Calu3 (cell line): ENCODE measurements around the gene KRT86. TPM values are rescaled to one million over a fixed set of nuclear protein-coding genes. Genes with fewer than 3 reads are reported as not detected.
"Not testable (repeated sequence)": the region's sequence is repeated elsewhere in the genome, so short reads cannot be mapped to it uniquely, and the experiment has no call there.

Experiments
- BruUV-seq: library from RNA; stranded (reverse); fragments of 400-500 nt; replicated peaks from 2 replicates; lab custom pipeline; 2021; lab: Mats Ljungman, UMichigan
- CTCF ChIA-PET: fragments of 300-600 bp; sonication (Branson Sonifier 250); formaldehyde crosslinking; loops from one replicate; lab custom pipeline; 2022; ENCODE audit warnings: antibody characterized with exemption; lab: Charles Lee
- DNase-seq: peaks from one replicate; pipeline ENCODE4 v3.0.0; 2022
- H3K27ac Mint-ChIP-seq: one replicate; pipeline ENCODE4 v1.8.0; 2022; ENCODE audit warnings: mixed read lengths; ENCODE audit not compliant: unreplicated experiment
- H3K27me3 Mint-ChIP-seq: one replicate; pipeline ENCODE4 v1.8.0; 2022; ENCODE audit warnings: mixed read lengths; ENCODE audit not compliant: unreplicated experiment
- H3K36me3 Mint-ChIP-seq: one replicate; pipeline ENCODE4 v1.8.0; 2022; ENCODE audit warnings: mild to moderate bottlenecking, moderate library complexity, mixed read lengths; ENCODE audit not compliant: insufficient read depth, unreplicated experiment
- H3K4me1 Mint-ChIP-seq: one replicate; pipeline ENCODE4 v1.8.0; 2022; ENCODE audit warnings: mild to moderate bottlenecking, low read depth, mixed read lengths; ENCODE audit not compliant: unreplicated experiment
- H3K4me3 Mint-ChIP-seq: one replicate; pipeline ENCODE4 v1.8.0; 2022; ENCODE audit warnings: mild to moderate bottlenecking, low read depth, moderate library complexity, mixed read lengths; ENCODE audit not compliant: unreplicated experiment
- H3K9me3 Mint-ChIP-seq: one replicate; pipeline ENCODE4 v1.8.0; 2022; ENCODE audit warnings: low read depth, mixed read lengths; ENCODE audit not compliant: unreplicated experiment
- intact Hi-C: fragments of 100-400 bp; cut with micrococcal nuclease; formaldehyde crosslinking; loops from one replicate; pipeline ENCODE4 v1.10.0; 2022; ENCODE audit not compliant: unreplicated experiment
- total RNA-seq: library from RNA; stranded (reverse); gene quantifications from 2 replicates; pipeline ENCODE4 v1.2.3, GENCODE V29; 2022
- TF ChIP-seq, protein P1 (sequence below): fragments of 200-600 bp; IDR thresholded peaks from one replicate; pipeline ENCODE4 v1.8.0; 2022; ENCODE audit warnings: antibody characterized with exemption; ENCODE audit not compliant: unreplicated experiment

KRT86 gene
- total RNA-seq, 1 experiment from 2014 or later = 3.6 TPM

DNA sequence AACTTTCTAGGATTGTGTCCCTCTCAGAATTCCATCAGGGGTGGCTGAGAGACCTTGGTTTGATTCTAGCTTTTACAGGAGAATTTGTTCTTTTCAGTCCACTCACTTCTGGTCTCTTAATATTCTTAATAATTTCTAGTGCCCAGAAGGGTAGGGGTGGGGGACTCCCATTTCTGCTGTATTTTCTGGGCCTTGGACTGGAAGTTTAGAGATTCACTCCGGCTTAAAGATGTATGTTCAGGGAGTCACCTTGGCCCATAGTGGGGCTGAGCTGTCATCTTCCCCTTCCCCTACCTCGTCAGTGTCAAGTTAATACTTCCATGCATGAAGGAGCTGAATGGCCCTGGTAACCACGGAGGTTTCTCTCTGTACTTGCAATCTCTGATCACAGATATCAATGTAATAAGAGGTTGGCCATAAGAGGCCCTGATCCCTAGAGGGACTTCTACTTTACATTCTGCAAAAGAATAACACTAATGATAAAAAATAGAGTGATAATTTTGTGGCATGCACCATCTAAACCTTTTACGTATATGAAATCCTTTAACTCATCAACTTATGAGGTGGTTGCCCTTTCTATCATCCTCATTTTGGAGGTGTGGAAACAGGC, 10.2 kb downstream of the KRT86 start:
- no peak overlapping the region for H3K4me3 Mint-ChIP-seq
- CTCF ChIA-PET = no interaction called here
- intact Hi-C loops = loop anchor here (10.0 kb wide), 1 partner anchor 50 kb away; the partner anchor contains the start of gene KRT7
- H3K4me1 Mint-ChIP-seq = peaks cover 26% of the 10 kb centered on the region
- H3K27ac Mint-ChIP-seq = no peak overlapping the region
- TF ChIP-seq, protein P1, sequence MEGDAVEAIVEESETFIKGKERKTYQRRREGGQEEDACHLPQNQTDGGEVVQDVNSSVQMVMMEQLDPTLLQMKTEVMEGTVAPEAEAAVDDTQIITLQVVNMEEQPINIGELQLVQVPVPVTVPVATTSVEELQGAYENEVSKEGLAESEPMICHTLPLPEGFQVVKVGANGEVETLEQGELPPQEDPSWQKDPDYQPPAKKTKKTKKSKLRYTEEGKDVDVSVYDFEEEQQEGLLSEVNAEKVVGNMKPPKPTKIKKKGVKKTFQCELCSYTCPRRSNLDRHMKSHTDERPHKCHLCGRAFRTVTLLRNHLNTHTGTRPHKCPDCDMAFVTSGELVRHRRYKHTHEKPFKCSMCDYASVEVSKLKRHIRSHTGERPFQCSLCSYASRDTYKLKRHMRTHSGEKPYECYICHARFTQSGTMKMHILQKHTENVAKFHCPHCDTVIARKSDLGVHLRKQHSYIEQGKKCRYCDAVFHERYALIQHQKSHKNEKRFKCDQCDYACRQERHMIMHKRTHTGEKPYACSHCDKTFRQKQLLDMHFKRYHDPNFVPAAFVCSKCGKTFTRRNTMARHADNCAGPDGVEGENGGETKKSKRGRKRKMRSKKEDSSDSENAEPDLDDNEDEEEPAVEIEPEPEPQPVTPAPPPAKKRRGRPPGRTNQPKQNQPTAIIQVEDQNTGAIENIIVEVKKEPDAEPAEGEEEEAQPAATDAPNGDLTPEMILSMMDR = no peak
- no peaks in the 10 kb centered on the region for H3K9me3 Mint-ChIP-seq
- no peaks in the 10 kb centered on the region for H3K27me3 Mint-ChIP-seq
- no TSS peak for BruUV-seq
- peaks cover 14% of the 10 kb centered on the region for H3K36me3 Mint-ChIP-seq
- DNase-seq = no peak

DNA sequence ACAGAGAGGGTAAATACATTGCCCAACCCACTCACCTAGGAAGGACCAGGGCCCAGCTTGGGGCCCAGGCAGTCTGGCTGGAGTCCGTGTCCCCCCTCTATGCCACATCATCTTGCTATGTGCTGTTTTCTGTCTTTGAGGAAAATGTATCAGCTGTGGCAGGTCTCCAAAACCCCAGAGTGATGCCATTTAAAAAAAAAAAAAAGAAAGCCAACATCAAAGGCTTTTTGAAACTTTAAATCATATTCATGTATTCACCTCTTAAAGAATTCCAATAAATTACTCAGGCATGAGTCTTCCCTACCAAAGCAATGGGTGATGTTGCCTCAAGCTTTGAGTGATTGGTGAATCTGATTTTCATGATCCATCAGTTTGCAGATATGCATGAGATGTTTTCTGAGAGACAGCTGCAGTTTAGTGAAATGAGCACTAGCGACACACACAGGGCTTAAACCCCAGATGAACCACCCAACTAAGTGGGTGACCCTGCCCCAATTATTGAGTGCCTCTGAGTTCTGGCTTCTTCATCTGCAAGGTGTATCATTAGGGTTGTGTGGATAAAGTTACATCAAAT, 10.8 kb downstream of the KRT86 start:
- Mint-ChIP-seq H3K9me3 (no peaks in the 10 kb centered on the region), H3K4me3 (no peak overlapping the region), H3K36me3 (peaks cover 8% of the 10 kb centered on the region), H3K27ac (no peak overlapping the region), H3K4me1 (peaks cover 21% of the 10 kb centered on the region), H3K27me3 (no peaks in the 10 kb centered on the region)
- BruUV-seq = no TSS peak
- intact Hi-C loops = loop anchor here (10.0 kb wide), 1 partner anchor 50 kb away; the partner anchor contains the start of gene KRT7
- CTCF ChIA-PET = no interaction called here
- no peak for DNase-seq
- TF ChIP-seq, protein P1 = no peak

DNA sequence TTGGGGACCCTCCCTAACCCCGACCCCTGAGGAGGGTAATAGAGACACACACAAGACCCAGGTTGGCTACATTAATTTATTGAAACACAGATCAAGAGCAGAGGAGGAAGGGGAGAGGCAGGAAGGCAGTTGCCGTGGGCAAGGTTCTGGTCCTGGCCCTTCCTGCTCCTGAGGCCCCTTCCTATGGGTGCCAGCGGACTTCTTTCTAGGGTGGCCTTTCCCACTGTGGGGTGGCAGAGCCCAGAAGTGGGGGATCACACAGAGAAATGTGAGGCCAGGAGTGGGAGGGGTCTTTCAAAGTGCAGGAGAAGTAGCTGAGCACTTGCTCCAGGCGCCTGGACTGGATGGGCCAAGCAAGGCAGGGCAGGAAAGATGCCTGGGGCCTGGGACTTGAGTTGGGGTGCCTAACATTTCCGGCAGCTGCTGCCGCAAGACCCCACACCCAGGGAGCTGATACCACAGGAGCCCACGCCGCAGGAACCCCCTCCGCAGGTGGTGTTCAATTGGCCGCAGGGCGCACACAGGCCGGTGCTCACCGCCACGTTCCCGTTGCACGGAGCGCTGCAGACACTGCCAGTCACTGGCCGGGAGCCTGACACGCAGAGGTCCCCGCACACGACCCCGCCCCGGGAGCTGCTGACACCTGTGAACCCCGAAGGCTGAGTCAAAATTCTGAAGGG, 11.5 kb downstream of the KRT86 start:
- TF ChIP-seq, protein P1 = no peak
- no peak overlapping the region for H3K27ac Mint-ChIP-seq
- peaks cover 19% of the 10 kb centered on the region for H3K4me1 Mint-ChIP-seq
- intact Hi-C loops = loop anchor here (10.0 kb wide), 1 partner anchor 51 kb away; the partner anchor contains the start of gene KRT7
- H3K9me3 Mint-ChIP-seq = no peaks in the 10 kb centered on the region
- H3K27me3 Mint-ChIP-seq = no peaks in the 10 kb centered on the region
- CTCF ChIA-PET = no interaction called here
- peaks cover under 1% of the 10 kb centered on the region for H3K36me3 Mint-ChIP-seq
- no peak overlapping the region for H3K4me3 Mint-ChIP-seq
- no peak for DNase-seq
- no TSS peak for BruUV-seq

DNA sequence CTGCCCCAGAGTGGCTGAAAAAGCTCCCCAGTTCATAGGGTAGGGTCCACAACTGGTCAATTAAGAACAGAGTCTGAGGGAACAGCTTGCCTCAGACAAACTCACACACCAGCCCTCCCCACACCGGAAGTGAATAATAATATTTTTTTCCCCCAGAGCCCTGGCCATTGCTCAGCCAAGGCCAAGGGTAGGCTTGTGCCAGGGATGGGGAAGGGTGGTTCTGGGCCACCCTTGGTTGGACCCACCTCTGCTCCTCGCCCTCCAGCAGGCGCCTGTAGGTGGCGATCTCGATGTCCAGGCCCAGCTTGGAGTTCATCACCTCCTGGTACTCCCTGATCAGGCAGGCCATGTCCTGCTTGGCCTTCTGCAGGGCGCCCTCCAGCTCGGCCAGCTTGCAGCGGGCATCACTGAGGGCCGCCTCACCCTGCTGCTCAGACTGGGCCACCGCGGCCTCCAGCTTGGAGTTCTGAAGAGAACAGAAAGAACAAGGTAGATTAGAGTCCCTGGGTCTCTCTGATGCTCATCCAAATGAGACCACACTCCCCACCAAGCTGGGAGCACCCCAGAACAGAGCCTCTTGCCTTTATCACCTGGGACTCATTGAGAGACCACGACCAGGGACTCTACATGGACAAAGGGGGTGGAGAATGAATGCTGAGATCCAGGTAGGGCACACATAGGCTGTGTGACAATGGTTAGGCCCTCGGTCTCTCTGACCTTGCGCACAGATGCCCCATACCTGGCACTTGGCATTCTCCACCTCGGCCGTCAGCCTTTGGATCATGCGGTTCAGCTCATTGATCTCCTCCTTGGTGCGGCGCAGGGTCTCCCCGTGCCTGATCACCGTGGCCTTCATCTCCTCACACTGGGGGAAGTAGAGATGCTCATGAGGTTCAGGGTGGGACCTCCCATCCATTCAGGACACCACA, 12.7 kb downstream of the KRT86 start:
- CTCF ChIA-PET, DNase-seq, BruUV-seq: not testable (repeated sequence)

DNA sequence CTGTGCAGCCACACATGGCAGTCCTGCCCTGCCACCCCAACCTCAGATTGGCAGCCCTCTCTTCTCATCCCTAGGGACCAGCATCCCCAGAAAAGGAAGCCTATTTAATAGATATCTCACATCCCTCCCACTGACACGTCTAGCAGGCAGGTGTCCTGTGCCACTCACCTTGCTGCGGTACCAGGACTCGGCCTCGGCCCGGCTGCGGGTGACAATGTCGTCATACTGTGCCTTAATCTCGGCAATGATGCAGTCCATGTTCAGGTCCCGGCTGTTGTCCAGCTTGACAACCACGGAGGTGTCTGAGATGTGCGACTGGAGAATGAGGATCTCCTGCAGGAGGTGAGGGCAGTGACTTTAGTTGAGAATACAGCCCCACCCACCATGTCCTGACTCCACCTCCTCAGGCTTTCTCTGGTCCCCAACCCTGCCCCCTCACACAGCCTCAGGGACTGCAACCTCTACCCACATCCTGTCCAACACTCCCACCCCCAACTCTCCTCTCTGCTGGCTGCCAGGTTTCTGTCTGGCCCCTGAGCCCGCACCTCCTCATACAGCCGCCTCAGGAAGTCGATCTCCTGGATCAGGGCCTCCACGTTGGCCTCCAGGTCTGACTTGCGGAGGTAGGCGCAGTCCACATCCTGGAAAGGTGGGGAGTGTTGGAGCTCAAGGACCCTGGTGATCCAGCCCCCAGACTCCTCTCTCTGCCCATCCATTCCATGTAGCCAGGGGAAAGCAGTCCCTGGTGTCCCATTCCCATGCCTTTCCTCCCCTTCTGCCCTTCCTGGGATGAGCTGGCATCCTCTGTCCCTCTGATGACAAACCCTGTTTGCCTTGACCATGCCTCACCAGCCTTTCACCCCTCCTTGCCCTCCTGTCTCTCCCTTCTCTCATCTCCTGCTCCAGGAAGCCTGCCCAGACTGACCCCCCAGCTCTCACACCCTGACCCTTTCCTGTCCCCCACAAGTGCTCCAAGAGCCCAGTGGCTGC, 13.7 kb downstream of the KRT86 start:
- H3K27ac Mint-ChIP-seq, BruUV-seq, CTCF ChIA-PET, H3K27me3 Mint-ChIP-seq, H3K4me3 Mint-ChIP-seq, H3K36me3 Mint-ChIP-seq, H3K9me3 Mint-ChIP-seq, DNase-seq: not testable (repeated sequence)
- peaks cover 10% of the 10 kb centered on the region for H3K4me1 Mint-ChIP-seq
- intact Hi-C loops = loop anchor here (10.0 kb wide), 1 partner anchor 53 kb away; the partner anchor contains the start of gene KRT7

More for the DNA sequence above, 12.7 kb downstream of the KRT86 start:
- H3K27ac Mint-ChIP-seq, H3K9me3 Mint-ChIP-seq, H3K4me3 Mint-ChIP-seq, H3K36me3 Mint-ChIP-seq, H3K27me3 Mint-ChIP-seq: not testable (repeated sequence)
- peaks cover 19% of the 10 kb centered on the region for H3K4me1 Mint-ChIP-seq
- intact Hi-C loops = loop anchor here (10.0 kb wide), 1 partner anchor 52 kb away; the partner anchor contains the start of gene KRT7

DNA sequence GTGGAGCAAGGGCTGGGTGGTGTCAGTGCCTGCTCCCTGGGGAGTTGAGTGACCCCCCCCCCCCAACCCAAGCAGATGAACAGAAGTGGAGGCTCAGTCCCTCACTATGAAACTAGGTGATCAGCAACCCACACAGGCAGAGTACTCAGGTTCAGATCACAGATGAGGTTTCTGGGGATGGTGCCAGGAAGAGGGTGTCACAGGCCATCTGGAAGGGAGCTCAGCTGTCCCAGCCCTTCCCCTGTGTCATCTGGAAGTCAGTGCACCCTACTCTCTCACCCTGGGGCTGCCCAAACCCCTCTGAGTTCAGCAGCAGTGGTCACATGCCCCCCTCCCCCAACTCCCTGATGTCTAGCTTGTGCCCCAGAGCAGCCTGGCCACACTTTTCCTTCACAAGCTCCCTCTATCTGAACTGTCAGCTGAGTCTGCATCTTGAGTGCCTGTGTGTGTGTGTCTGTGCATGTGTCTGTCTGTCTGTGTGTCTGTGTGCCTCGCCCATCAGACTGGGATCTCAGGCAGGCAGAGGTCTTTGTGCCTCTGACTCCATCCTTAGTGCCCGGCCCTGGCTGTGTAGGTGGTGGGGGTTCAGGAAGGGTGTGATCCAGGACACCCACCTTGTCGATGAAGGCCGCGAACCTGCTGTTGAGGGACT, 16.2 kb downstream of the KRT86 start:
- H3K27me3 Mint-ChIP-seq, DNase-seq, intact Hi-C loops, H3K36me3 Mint-ChIP-seq, H3K4me3 Mint-ChIP-seq, H3K9me3 Mint-ChIP-seq, BruUV-seq, CTCF ChIA-PET, H3K27ac Mint-ChIP-seq: not testable (repeated sequence)
- H3K4me1 Mint-ChIP-seq = peaks cover 10% of the 10 kb centered on the region
